ENCODE data around the gene COL16A1.
A peak's percentile ranks its signal among the peaks of the same experiment; 100 is the strongest.

Gene COL16A1

GRCh38 chr1:31666263-31666963, 37.4 kb downstream of the COL16A1 start:
- DNase-seq (ENCODE audit: low read depth, low spot score): no peak

GRCh38 chr1:31665234-31665878, 38.5 kb downstream of the COL16A1 start:
- DNase-seq (ENCODE audit: low read depth, low spot score): no peak

GRCh38 chr1:31664528-31664927, 39.3 kb downstream of the COL16A1 start:
- DNase-seq (ENCODE audit: low read depth, low spot score): no peak

- DNase-seq (ENCODE audit: low read depth, low spot score): peak; percentile 87
Observed at GRCh38 chr1:31663622-31664452, 40.0 kb downstream of the COL16A1 start.

DNA sequence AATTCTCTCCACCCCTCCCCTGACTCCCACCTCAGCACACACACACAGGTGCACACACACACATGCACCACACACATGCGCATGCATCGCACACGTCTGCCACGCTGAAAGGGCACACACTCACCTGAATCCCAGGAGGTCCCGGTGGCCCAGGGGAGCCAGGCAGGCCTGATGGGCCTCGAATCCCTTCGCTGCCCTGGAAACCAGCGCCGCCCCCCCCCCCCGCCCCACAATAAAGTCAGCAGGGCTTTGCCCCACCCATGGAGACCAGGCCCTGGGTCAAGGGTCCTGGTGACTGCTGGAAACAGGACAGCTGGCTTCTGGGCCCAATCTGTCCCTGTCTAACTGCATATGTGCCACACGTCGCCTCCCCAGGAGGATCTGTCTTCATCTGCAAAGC, 41.4 kb downstream of the COL16A1 start:
- DNase-seq (ENCODE audit: low read depth, low spot score): no peak

GRCh38 chr1:31661856-31662255, 42.0 kb downstream of the COL16A1 start:
- DNase-seq (ENCODE audit: low read depth, low spot score): no peak

- DNase-seq (ENCODE audit: low read depth, low spot score): no peak
Observed at GRCh38 chr1:31660871-31661455, 42.9 kb downstream of the COL16A1 start.

- DNase-seq (ENCODE audit: low read depth, low spot score): no peak
Observed at GRCh38 chr1:31659889-31660288, 43.9 kb downstream of the COL16A1 start.

GRCh38 chr1:31658721-31659120, 45.1 kb downstream of the COL16A1 start:
- no peak for DNase-seq (ENCODE audit: low read depth, low spot score)

DNA sequence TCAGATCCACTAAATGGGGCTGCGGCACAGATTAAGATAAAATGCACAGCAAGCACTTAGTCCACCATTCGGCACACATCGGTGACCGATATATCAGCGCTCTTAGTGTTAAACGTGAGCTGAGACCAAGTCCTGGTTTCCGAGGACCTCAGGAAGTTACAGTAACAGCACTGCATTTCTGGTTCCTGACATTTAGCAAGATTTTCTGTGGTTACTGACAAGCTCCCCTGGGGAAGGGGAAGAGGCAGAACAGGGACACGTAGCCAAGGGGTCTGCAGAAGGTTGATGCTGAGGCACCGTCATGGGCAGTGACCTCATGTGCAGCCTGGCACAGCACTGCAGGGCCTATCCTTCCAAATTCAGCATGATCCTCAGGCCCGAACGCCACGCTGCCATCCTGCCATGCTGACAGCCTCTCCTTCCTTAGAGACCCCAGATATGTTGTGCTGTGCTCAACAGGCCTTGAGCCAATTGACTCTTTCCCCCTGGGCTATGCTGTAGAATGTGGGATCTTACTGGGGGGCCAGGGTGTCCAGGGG, 45.8 kb downstream of the COL16A1 start:
- DNase-seq (ENCODE audit: low read depth, low spot score): no peak

- DNase-seq (ENCODE audit: low read depth, low spot score): no peak
Observed at GRCh38 chr1:31657020-31657804, 46.6 kb downstream of the COL16A1 start.

- DNase-seq (ENCODE audit: low read depth, low spot score): no peak
Observed at GRCh38 chr1:31655756-31656155, 48.1 kb downstream of the COL16A1 start.

DNA sequence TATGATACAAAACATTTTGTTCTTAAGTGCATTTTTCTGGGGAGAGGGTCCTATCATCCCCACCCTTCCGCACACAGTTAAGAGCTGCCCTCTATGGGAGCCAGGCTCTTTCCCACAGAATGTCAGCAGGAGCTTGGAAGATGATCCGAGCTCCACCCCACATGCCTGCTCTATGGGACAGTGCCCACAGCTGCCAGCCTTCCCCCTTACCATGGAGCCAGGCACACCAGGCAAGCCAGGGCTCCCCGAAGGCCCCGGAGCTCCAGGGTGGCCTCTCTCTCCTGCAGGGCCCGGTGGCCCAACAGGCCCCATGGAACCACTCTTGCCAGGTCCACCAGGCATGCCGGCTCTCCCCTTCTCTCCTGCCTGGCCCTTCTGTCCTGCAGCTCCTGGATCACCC, 48.7 kb downstream of the COL16A1 start:
- no peak for DNase-seq (ENCODE audit: low read depth, low spot score)

GRCh38 chr1:31654474-31654776, 49.4 kb downstream of the COL16A1 start:
- DNase-seq (ENCODE audit: low read depth, low spot score): no peak

- DNase-seq (ENCODE audit: low read depth, low spot score): no peak
Observed at GRCh38 chr1:31653717-31654473, 49.9 kb downstream of the COL16A1 start.

- DNase-seq (ENCODE audit: low read depth, low spot score): no peak
Observed at GRCh38 chr1:31652891-31653499, 50.8 kb downstream of the COL16A1 start.

DNA sequence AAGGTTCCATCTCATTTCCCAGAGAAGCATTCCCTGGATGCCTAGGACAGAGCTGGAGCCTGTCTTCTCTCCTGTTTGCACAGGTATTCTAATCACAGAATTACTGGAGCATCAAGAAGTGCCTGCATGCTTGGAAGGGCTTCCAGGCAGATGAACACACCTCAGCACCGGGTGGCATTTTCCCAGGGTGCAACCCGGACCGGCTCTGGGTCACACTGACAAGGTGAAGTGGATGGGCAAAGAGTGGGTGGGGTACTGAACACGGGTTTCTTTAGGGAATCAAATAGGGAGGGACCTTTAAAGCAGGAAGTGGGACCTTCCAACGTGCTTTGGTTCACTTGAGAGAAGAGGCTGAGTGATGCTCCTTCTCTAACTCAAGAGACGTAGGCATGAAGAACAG, 52.1 kb downstream of the COL16A1 start:
- DNase-seq (ENCODE audit: low read depth, low spot score): no peak

- DNase-seq (ENCODE audit: low read depth, low spot score): peak; percentile 66
Observed at GRCh38 chr1:31651089-31651420, 52.8 kb downstream of the COL16A1 start.

DNA sequence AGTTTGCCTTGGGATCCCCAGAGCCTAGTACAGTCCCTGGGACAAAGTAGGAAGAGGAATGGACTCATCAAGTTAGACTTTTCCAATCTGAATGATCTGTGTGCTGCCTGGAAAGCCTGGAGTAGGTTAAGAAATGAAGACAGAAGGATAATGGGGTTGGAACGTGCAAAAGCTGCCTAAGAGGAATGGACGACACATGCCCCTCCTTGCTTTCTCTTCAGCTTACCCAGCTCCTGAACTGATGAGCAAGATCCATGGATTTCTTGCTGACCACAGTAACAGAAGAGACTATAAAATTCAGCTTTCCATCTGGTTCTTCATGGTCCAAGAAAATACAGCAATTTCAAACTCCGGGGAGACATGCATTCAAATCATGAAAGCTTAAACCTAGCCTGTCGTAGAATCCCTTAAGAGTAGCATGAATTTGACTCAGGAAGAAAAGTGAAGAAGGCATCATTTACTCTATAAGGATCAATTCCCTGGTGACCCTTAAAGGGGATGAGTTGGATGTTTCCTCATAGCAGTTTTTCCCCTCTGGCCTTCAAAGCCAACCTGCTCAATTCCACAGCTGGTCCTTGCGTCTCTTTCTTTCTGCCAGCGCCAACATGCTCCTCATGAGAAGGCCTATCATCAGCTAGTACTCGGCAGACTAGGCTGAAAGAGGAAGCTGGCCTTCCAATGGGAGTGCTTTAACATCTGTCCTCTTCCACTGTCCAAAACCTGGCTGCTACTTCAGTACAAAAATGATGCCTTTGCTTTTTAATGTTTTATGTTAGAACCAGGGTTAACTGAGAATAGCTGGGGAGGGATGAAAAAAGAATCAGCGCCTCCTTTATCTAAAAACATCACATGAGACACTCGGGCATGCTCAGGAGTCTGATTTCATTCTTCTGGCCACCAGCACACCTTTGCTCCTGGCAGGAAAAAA, 53.4 kb downstream of the COL16A1 start:
- DNase-seq (ENCODE audit: low read depth, low spot score): no peak

All from ELF-1 (cell line).